Measurements from ENCODE around the gene TP53BP2.

- TF ChIP-seq CTCF (conservative IDR thresholded peaks at IDR 0.05; ENCODE audit: low read depth, low read length) (no peak), EZH2 (IDR thresholded peaks at IDR 0.05; ENCODE audit: low read length, unreplicated experiment) (no peak), EZH2phosphoT487 (IDR thresholded peaks at IDR 0.05; ENCODE audit: borderline replicate concordance, low read length) (no peak)
Observed at GRCh38 chr1:223780318-223780717, 65.4 kb downstream of the TP53BP2 start.

Data from PC-3 (cell line).